ENCODE measurements around the gene DOHH. TPM values are rescaled to one million over a fixed set of nuclear protein-coding genes. Genes with fewer than 3 reads are reported as not detected.

Gene DOHH
- total RNA-seq, 4 donors from 2014 or later, result 16.5 to 30.7 (median 20.3) TPM

DNA sequence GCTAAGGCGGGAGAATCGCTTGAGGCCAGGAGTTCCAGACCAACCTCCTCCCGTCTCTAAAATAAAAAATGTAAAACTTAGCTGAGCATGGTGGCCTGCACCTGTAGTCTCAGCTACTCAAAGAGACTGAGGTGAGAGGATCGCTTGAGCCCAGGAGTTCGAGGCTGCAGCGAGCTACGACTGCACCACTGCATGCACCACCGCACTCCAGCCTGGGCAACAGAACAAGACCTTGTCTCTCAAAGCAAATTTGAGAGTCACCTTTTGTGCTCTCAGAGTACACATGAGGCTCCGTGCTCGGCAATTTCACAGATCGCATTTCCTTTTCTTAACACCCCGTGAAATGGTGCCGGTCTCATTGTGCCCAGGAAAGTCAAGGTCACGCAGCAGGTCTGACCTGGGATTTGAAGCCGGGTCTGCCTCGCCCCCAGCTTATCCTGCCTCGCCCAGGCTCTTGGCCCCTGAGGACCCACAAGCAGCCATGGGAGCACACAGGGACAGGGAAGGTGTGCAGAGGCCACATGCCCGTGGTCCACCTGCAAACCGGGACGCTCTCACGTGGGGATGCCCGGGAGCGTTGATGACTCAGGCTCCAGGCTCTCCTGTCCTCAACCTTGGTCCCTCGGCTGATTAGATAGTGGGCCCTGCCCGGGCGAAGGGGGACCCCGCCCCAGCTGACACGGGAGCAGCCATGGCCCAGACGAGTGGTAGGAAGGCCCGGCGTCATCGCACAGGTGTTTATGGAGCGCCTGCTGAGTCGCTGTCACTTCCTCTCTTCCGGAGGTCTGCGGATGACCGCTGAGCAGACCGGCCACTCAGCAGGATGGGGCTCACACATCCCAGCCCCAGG is 19.0 kb downstream of the DOHH start:
- Histone ChIP-seq H3K27me3 (peaks cover 74% of the 10 kb centered on the region), H3K36me3 (no peaks in the 10 kb centered on the region), H3K4me1 (no peaks in the 10 kb centered on the region), H3K27ac (no peak overlapping the region), H3K4me3 (no peak overlapping the region), H3K9me3 (no peaks in the 10 kb centered on the region)
- 63 to 69% methylated on average over 3 to 9 of the region's 38 CpGs for WGBS, 2 donors (ENCODE audit: low coverage in 1 of 2)
- ATAC-seq, result no peak
- TF ChIP-seq POLR2AphosphoS5 (IDR thresholded peaks at IDR 0.05) (no peak), EP300 (IDR thresholded peaks at IDR 0.05) (no peak), POLR2A (IDR thresholded peaks at IDR 0.05) (no peak)
- TF ChIP-seq, protein P1, sequence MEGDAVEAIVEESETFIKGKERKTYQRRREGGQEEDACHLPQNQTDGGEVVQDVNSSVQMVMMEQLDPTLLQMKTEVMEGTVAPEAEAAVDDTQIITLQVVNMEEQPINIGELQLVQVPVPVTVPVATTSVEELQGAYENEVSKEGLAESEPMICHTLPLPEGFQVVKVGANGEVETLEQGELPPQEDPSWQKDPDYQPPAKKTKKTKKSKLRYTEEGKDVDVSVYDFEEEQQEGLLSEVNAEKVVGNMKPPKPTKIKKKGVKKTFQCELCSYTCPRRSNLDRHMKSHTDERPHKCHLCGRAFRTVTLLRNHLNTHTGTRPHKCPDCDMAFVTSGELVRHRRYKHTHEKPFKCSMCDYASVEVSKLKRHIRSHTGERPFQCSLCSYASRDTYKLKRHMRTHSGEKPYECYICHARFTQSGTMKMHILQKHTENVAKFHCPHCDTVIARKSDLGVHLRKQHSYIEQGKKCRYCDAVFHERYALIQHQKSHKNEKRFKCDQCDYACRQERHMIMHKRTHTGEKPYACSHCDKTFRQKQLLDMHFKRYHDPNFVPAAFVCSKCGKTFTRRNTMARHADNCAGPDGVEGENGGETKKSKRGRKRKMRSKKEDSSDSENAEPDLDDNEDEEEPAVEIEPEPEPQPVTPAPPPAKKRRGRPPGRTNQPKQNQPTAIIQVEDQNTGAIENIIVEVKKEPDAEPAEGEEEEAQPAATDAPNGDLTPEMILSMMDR (IDR thresholded peaks at IDR 0.05), result no peak

DNA sequence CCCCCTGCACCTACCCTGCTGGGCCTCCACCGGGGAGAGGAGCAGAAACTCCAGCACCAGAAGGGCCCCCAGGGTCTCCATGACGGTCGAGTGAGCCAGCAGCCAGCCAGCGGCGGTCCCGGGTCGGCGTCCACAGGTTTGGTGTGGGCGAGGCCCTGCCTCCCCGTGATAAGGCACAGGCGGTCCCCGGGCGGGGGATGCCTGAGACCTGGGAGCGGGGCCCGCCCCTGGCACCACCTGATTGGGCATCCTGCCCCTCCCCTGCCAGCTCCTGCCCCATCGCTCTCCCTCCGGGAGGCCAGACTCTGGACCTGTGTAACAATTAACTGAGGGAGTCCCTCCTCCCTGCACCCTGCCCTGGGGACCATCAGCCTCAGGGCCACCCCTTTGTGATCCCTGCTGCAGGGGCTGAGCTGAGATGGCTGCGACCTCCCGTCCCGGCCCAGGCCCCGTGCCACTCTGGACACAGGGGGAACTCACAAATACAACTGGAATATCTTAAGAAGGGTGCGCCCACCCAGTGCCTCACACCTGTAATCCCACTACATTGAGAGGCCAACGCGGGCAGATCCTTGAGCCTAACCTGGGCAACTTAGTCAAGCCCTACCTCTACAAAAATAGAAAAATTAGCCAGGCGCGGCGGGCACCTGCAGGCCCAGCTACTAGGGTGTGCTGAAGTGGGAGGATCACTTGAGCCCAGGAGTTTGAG is 19.9 kb downstream of the DOHH start, which contains the start of gene SMIM24:
Gene SMIM24, minus strand, starts transcription at position 143 of the 709 bp plus-strand sequence. Its CDS starts 62 bp downstream, at position 81.
- TF ChIP-seq POLR2A (IDR thresholded peaks at IDR 0.05) (no peak), POLR2AphosphoS5 (IDR thresholded peaks at IDR 0.05) (no peak), EP300 (IDR thresholded peaks at IDR 0.05) (no peak)
- TF ChIP-seq, protein P1 (IDR thresholded peaks at IDR 0.05), result no peak
- no peak within 1 kb of the TSS for H3K27ac ChIP-seq
- H3K4me1 ChIP-seq, result no peaks in the 10 kb centered on the region
- ATAC-seq, result no peak
- peaks cover 73% of the 10 kb centered on the region for H3K27me3 ChIP-seq
- no peaks in the 10 kb centered on the region for H3K36me3 ChIP-seq
- H3K9me3 ChIP-seq, result no peaks in the 10 kb centered on the region
- 60% methylated on average over 1 of the region's 27 CpGs; no CpG with 5 or more reads in 1 of the 2 donors for WGBS, 2 donors (ENCODE audit: low coverage in 1 of 2)
- no peak within 1 kb of the TSS for H3K4me3 ChIP-seq

DNA sequence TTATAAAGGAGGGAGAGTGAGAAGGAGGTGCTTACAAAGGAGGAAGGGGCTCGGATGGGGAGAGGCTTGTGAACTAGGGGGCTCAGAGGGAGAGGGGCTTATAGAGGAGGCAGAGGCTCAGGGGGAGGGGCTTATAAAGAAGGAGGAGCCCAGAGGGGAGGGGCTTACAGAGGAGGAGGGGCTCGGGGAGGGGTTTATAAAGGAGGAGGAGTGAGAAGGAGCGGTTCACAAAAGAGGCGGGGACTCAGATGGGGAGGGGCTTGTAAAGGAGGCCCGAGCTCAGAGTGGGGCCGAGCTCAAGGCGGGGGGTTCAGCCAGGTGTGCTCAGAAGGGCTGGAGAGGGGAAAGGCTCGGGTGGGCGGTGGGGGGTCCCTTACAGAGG is 20.6 kb downstream of the DOHH start:
- Histone ChIP-seq H3K4me1 (no peaks in the 10 kb centered on the region), H3K27ac (no peak overlapping the region), H3K4me3 (no peak overlapping the region), H3K9me3 (no peaks in the 10 kb centered on the region), H3K27me3 (peaks cover 75% of the 10 kb centered on the region), H3K36me3 (no peaks in the 10 kb centered on the region)
- no peak for ATAC-seq
- TF ChIP-seq, protein P1 (IDR thresholded peaks at IDR 0.05), result no peak
- no peak for TF ChIP-seq POLR2A (IDR thresholded peaks at IDR 0.05)
- TF ChIP-seq POLR2AphosphoS5 (IDR thresholded peaks at IDR 0.05), result no peak
- no peak for TF ChIP-seq EP300 (IDR thresholded peaks at IDR 0.05)
- 28 to 34% methylated on average over 6 to 7 of the region's 9 CpGs for WGBS, 2 donors (ENCODE audit: low coverage in 1 of 2)

DNA sequence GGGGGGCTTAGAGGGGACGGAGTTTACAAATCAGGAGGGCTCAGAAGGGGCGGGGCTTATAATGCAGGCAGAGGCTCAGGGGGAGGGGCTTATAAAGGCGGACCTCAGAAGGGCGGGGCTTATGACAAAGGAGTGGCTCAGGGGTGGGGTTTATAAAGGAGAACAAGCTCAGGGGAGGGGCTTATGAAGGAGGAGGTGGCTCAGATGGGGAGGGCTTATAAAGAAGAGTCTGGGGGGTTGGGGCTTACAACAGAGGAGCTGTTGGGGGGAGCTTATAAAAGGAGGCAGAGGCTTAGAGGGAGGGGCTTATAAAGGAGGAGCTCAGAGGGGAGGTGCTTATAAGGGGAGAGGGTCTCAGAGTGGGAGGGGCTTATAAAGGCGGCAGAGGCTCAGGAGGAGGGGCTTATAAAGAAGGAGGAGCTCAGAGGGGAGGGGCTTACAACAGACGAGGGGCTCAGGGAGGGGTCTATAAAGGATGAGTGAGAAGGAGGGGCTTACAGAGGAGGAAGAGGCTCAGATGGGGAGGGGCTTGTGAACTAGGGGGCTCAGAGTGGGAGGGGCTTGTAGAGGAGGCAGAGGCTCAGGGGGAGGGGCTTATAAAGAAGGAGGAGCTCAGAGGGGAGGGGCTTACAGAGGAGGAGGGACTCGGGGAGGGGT is 21.2 kb downstream of the DOHH start:
- Histone ChIP-seq H3K9me3 (no peaks in the 10 kb centered on the region), H3K36me3 (no peaks in the 10 kb centered on the region), H3K4me3 (no peak overlapping the region), H3K27ac (no peak overlapping the region), H3K4me1 (no peaks in the 10 kb centered on the region), H3K27me3 (peaks cover 75% of the 10 kb centered on the region)
- 34 to 43% methylated on average over 6 to 7 of the region's 7 CpGs for WGBS, 2 donors (ENCODE audit: low coverage in 1 of 2)
- TF ChIP-seq, protein P1 (IDR thresholded peaks at IDR 0.05), result no peak
- TF ChIP-seq POLR2AphosphoS5 (IDR thresholded peaks at IDR 0.05) (no peak), EP300 (IDR thresholded peaks at IDR 0.05) (no peak), POLR2A (IDR thresholded peaks at IDR 0.05) (no peak)
- ATAC-seq, result no peak

All from gastroesophageal sphincter (tissue), 4 donors.